ENCODE measurements around the gene CATSPERD. TPM values are rescaled to one million over a fixed set of nuclear protein-coding genes. Genes with fewer than 3 reads are reported as not detected.

The CATSPERD gene
- total and polyA plus RNA-seq, 2 donors: 0.05 TPM

GRCh38 chr19:5705552-5705951, 14.9 kb upstream of the CATSPERD start:
- H3K4me3 ChIP-seq (ENCODE audit: low read length in 2 of 2): no peak overlapping the region
- 95% methylated on average over 16 of the region's 16 CpGs for WGBS
- H3K36me3 ChIP-seq (ENCODE audit: control insufficient read depth in 2 of 2, insufficient read depth in 2 of 2, low read length in 1 of 2): peaks cover 60 to 73% of the 10 kb centered on the region in 2 donors
- DNase-seq (ENCODE audit: low read depth in 6 of 9, low spot score in 9 of 9): no peak
- no peaks in the 10 kb centered on the region for H3K27me3 ChIP-seq (ENCODE audit: control insufficient read depth in 2 of 2, insufficient read depth in 1 of 2, low read length in 1 of 2)
- no peaks in the 10 kb centered on the region for H3K4me1 ChIP-seq (ENCODE audit: control insufficient read depth in 2 of 2, insufficient read depth in 2 of 2, low read length in 2 of 2)
- H3K9me3 ChIP-seq (ENCODE audit: control insufficient read depth in 2 of 2, insufficient read depth in 1 of 2, low read length in 1 of 2): no peaks in the 10 kb centered on the region
- H3K27ac ChIP-seq (ENCODE audit: low read depth in 1 of 2, low read length in 1 of 2): no peak overlapping the region

GRCh38 chr19:5706876-5707573, 13.4 kb upstream of the CATSPERD start:
- H3K27ac ChIP-seq (ENCODE audit: low read depth in 1 of 2, low read length in 1 of 2): no peak overlapping the region
- no peaks in the 10 kb centered on the region for H3K27me3 ChIP-seq (ENCODE audit: control insufficient read depth in 2 of 2, insufficient read depth in 1 of 2, low read length in 1 of 2)
- WGBS: 98% methylated on average over 35 of the region's 35 CpGs
- no peak overlapping the region for H3K4me3 ChIP-seq (ENCODE audit: low read length in 2 of 2)
- H3K9me3 ChIP-seq (ENCODE audit: control insufficient read depth in 2 of 2, insufficient read depth in 1 of 2, low read length in 1 of 2): no peaks in the 10 kb centered on the region
- DNase-seq (ENCODE audit: low read depth in 6 of 9, low spot score in 9 of 9): no peak
- no peaks in the 10 kb centered on the region for H3K4me1 ChIP-seq (ENCODE audit: control insufficient read depth in 2 of 2, insufficient read depth in 2 of 2, low read length in 2 of 2)
- peaks cover 72 to 78% of the 10 kb centered on the region in 2 donors for H3K36me3 ChIP-seq (ENCODE audit: control insufficient read depth in 2 of 2, insufficient read depth in 2 of 2, low read length in 1 of 2)

GRCh38 chr19:5707576-5708575, 12.6 kb upstream of the CATSPERD start:
- H3K4me3 ChIP-seq (ENCODE audit: low read length in 2 of 2): no peak overlapping the region
- H3K9me3 ChIP-seq (ENCODE audit: control insufficient read depth in 2 of 2, insufficient read depth in 1 of 2, low read length in 1 of 2): no peaks in the 10 kb centered on the region
- DNase-seq (ENCODE audit: low read depth in 6 of 9, low spot score in 9 of 9): no peak
- 98% methylated on average over 37 of the region's 37 CpGs for WGBS
- H3K27me3 ChIP-seq (ENCODE audit: control insufficient read depth in 2 of 2, insufficient read depth in 1 of 2, low read length in 1 of 2): no peaks in the 10 kb centered on the region
- H3K27ac ChIP-seq (ENCODE audit: low read depth in 1 of 2, low read length in 1 of 2): no peak overlapping the region
- peaks cover 79 to 86% of the 10 kb centered on the region in 2 donors for H3K36me3 ChIP-seq (ENCODE audit: control insufficient read depth in 2 of 2, insufficient read depth in 2 of 2, low read length in 1 of 2)
- H3K4me1 ChIP-seq (ENCODE audit: control insufficient read depth in 2 of 2, insufficient read depth in 2 of 2, low read length in 2 of 2): no peaks in the 10 kb centered on the region

- H3K4me1 ChIP-seq (ENCODE audit: control insufficient read depth in 2 of 2, insufficient read depth in 2 of 2, low read length in 2 of 2): no peaks in the 10 kb centered on the region
- H3K9me3 ChIP-seq (ENCODE audit: control insufficient read depth in 2 of 2, insufficient read depth in 1 of 2, low read length in 1 of 2): no peaks in the 10 kb centered on the region
- H3K27me3 ChIP-seq (ENCODE audit: control insufficient read depth in 2 of 2, insufficient read depth in 1 of 2, low read length in 1 of 2): no peaks in the 10 kb centered on the region
- 98% methylated on average over 8 of the region's 8 CpGs for WGBS
- H3K4me3 ChIP-seq (ENCODE audit: low read length in 2 of 2): no peak overlapping the region
- peaks cover 66 to 70% of the 10 kb centered on the region in 2 donors for H3K36me3 ChIP-seq (ENCODE audit: control insufficient read depth in 2 of 2, insufficient read depth in 2 of 2, low read length in 1 of 2)
- H3K27ac ChIP-seq (ENCODE audit: low read depth in 1 of 2, low read length in 1 of 2): no peak overlapping the region
- DNase-seq (ENCODE audit: low read depth in 6 of 9, low spot score in 9 of 9): no peak
Measured at GRCh38 chr19:5711025-5711424, 9.4 kb upstream of the CATSPERD start.

GRCh38 chr19:5711713-5712161, 8.7 kb upstream of the CATSPERD start:
- Histone ChIP-seq H3K9me3 (ENCODE audit: control insufficient read depth in 2 of 2, insufficient read depth in 1 of 2, low read length in 1 of 2) (no peaks in the 10 kb centered on the region), H3K27me3 (ENCODE audit: control insufficient read depth in 2 of 2, insufficient read depth in 1 of 2, low read length in 1 of 2) (no peaks in the 10 kb centered on the region), H3K4me3 (ENCODE audit: low read length in 2 of 2) (no peak overlapping the region), H3K36me3 (ENCODE audit: control insufficient read depth in 2 of 2, insufficient read depth in 2 of 2, low read length in 1 of 2) (peaks cover 59 to 66% of the 10 kb centered on the region in 2 donors), H3K4me1 (ENCODE audit: control insufficient read depth in 2 of 2, insufficient read depth in 2 of 2, low read length in 2 of 2) (no peaks in the 10 kb centered on the region), H3K27ac (ENCODE audit: low read depth in 1 of 2, low read length in 1 of 2) (no peak overlapping the region)
- WGBS: 97% methylated on average over 25 of the region's 25 CpGs
- DNase-seq (ENCODE audit: low read depth in 6 of 9, low spot score in 9 of 9): no peak

- WGBS: 97% methylated on average over 9 of the region's 9 CpGs
- H3K36me3 ChIP-seq (ENCODE audit: control insufficient read depth in 2 of 2, insufficient read depth in 2 of 2, low read length in 1 of 2): peaks cover 48 to 61% of the 10 kb centered on the region in 2 donors
- H3K4me3 ChIP-seq (ENCODE audit: low read length in 2 of 2): no peak overlapping the region
- no peaks in the 10 kb centered on the region for H3K9me3 ChIP-seq (ENCODE audit: control insufficient read depth in 2 of 2, insufficient read depth in 1 of 2, low read length in 1 of 2)
- DNase-seq (ENCODE audit: low read depth in 6 of 9, low spot score in 9 of 9): no peak
- no peak overlapping the region for H3K27ac ChIP-seq (ENCODE audit: low read depth in 1 of 2, low read length in 1 of 2)
- peaks cover 0 to 4% of the 10 kb centered on the region in 2 donors for H3K4me1 ChIP-seq (ENCODE audit: control insufficient read depth in 2 of 2, insufficient read depth in 2 of 2, low read length in 2 of 2)
- no peaks in the 10 kb centered on the region for H3K27me3 ChIP-seq (ENCODE audit: control insufficient read depth in 2 of 2, insufficient read depth in 1 of 2, low read length in 1 of 2)
Measured at GRCh38 chr19:5713228-5713627, 7.2 kb upstream of the CATSPERD start.

GRCh38 chr19:5714816-5715215, 5.6 kb upstream of the CATSPERD start:
- Histone ChIP-seq H3K9me3 (ENCODE audit: control insufficient read depth in 2 of 2, insufficient read depth in 1 of 2, low read length in 1 of 2) (no peaks in the 10 kb centered on the region), H3K36me3 (ENCODE audit: control insufficient read depth in 2 of 2, insufficient read depth in 2 of 2, low read length in 1 of 2) (peaks cover 37 to 51% of the 10 kb centered on the region in 2 donors), H3K27ac (ENCODE audit: low read depth in 1 of 2, low read length in 1 of 2) (no peak overlapping the region), H3K4me3 (ENCODE audit: low read length in 2 of 2) (no peak overlapping the region), H3K4me1 (ENCODE audit: control insufficient read depth in 2 of 2, insufficient read depth in 2 of 2, low read length in 2 of 2) (peaks cover 9 to 17% of the 10 kb centered on the region in 2 donors), H3K27me3 (ENCODE audit: control insufficient read depth in 2 of 2, insufficient read depth in 1 of 2, low read length in 1 of 2) (no peaks in the 10 kb centered on the region)
- 97% methylated on average over 10 of the region's 10 CpGs for WGBS
- no peak for DNase-seq (ENCODE audit: low read depth in 6 of 9, low spot score in 9 of 9)

GRCh38 chr19:5717215-5717935, 3.1 kb upstream of the CATSPERD start:
- no peaks in the 10 kb centered on the region for H3K9me3 ChIP-seq (ENCODE audit: control insufficient read depth in 2 of 2, insufficient read depth in 1 of 2, low read length in 1 of 2)
- no peaks in the 10 kb centered on the region for H3K27me3 ChIP-seq (ENCODE audit: control insufficient read depth in 2 of 2, insufficient read depth in 1 of 2, low read length in 1 of 2)
- H3K27ac ChIP-seq (ENCODE audit: low read depth in 1 of 2, low read length in 1 of 2): no peak overlapping the region
- H3K4me3 ChIP-seq (ENCODE audit: low read length in 2 of 2): no peak overlapping the region
- WGBS: 95% methylated on average over 8 of the region's 8 CpGs
- H3K36me3 ChIP-seq (ENCODE audit: control insufficient read depth in 2 of 2, insufficient read depth in 2 of 2, low read length in 1 of 2): peaks cover 16 to 30% of the 10 kb centered on the region in 2 donors
- no peak for DNase-seq (ENCODE audit: low read depth in 6 of 9, low spot score in 9 of 9)
- peaks cover 9 to 20% of the 10 kb centered on the region in 2 donors for H3K4me1 ChIP-seq (ENCODE audit: control insufficient read depth in 2 of 2, insufficient read depth in 2 of 2, low read length in 2 of 2)

All from thymus (tissue), 11 donors.